Lung (tissue), 12 donors: ENCODE measurements around the gene MBNL3. TPM values are rescaled to one million over a fixed set of nuclear protein-coding genes. Genes with fewer than 3 reads are reported as not detected.

Source experiments
- ATAC-seq: fragments of 200-7000 bp; cut with Tn5 transposase; one replicate; pipeline ENCODE4 v1.9.1; 2020; ENCODE audit warnings: moderate number of reproducible peaks; ENCODE audit not compliant: insufficient read depth, low FRiP score
- DNase-seq, 3 donors: peaks; one replicate each; pipeline ENCODE4 v3.0.0-alpha.2; 2013 to 2017
- H3K27ac ChIP-seq, 2 donors: one replicate each; pipeline ENCODE4 v1.5.1; 2013; ENCODE audit warnings: mild to moderate bottlenecking in 2 of 2, moderate library complexity in 2 of 2, control low read depth in 1 of 2, inconsistent platforms in 1 of 2, low read depth in 1 of 2, low read length in 1 of 2
- H3K27me3 ChIP-seq, 3 donors: one replicate each; pipeline ENCODE4 v1.5.1; 2013; ENCODE audit warnings: low read length in 2 of 3; ENCODE audit not compliant: control insufficient read depth in 3 of 3, insufficient read depth in 3 of 3
- H3K36me3 ChIP-seq, 4 donors: one replicate each; pipeline ENCODE4 v1.5.1; 2013; ENCODE audit warnings: low read length in 4 of 4, mild to moderate bottlenecking in 1 of 4, moderate library complexity in 1 of 4; ENCODE audit not compliant: control insufficient read depth in 4 of 4, insufficient read depth in 4 of 4
- H3K4me1 ChIP-seq, 5 donors: one replicate each; pipeline ENCODE4 v1.5.1; 2013; ENCODE audit warnings: low read length in 5 of 5, mild to moderate bottlenecking in 2 of 5, moderate library complexity in 1 of 5; ENCODE audit not compliant: control insufficient read depth in 5 of 5, insufficient read depth in 5 of 5
- H3K4me3 ChIP-seq: one replicate; pipeline ENCODE4 v1.5.1; 2013; ENCODE audit warnings: mild to moderate bottlenecking, control low read depth, moderate library complexity
- H3K9ac ChIP-seq, 2 donors: one replicate each; pipeline ENCODE4 v1.5.1; 2013; ENCODE audit warnings: low read length in 2 of 2, control low read depth in 1 of 2; ENCODE audit not compliant: insufficient read depth in 1 of 2
- H3K9me3 ChIP-seq, 4 donors: one replicate each; pipeline ENCODE4 v1.5.1; 2013; ENCODE audit warnings: low read length in 3 of 4, mild to moderate bottlenecking in 1 of 4, moderate library complexity in 1 of 4; ENCODE audit not compliant: control insufficient read depth in 4 of 4, insufficient read depth in 3 of 4
- WGBS, 2 donors: extraction: QIAGEN DNeasy Blood & Tissue Kit; methylation state at CpG; one replicate each; pipeline ENCODE4 v1.1.7; 2013; 5-methylcytosine and 5-hydroxymethylcytosine counted together
- polyA plus RNA-seq, 2 donors: library from polyadenylated mRNA; stranded (reverse); fragments of 200-250 nt; gene quantifications; one replicate each; pipeline ENCODE4 v1.2.1, GENCODE V29; 2013
- total RNA-seq, 2 donors: library from RNA; depleted of rRNA in 1 of 2; stranded (reverse); fragments of >200 nt in 1 of 2; gene quantifications; one replicate each; pipeline ENCODE4 v1.2.1, GENCODE V29; 2014 to 2021
- TF ChIP-seq, protein P1 (sequence below): IDR thresholded peaks from 2 replicates; pipeline ENCODE4 v1.5.1; 2012; ENCODE audit warnings: mild to moderate bottlenecking; ENCODE audit errors: control extremely low read depth, extremely low read depth
- donor health status: control.
- donor health status: control.
- donor health status: Bipolar disorder and iron deficiency.
- donor health status: healthy.
- donor health status: DM: yes; HTN: yes; CAD: no.

MBNL3 gene
- total and polyA plus RNA-seq, 4 donors, result 2.1 to 27.2 (median 11.1) TPM

GRCh38 chrX:132489578-132490419 is 961 bp upstream of the MBNL3 start:
- ATAC-seq (peak; percentile 58), DNase-seq (peak; percentile 58 to 71 (median 67))
- peak overlapping the region; percentile 30 for H3K4me3 ChIP-seq
- WGBS, 2 donors, result 1 to 38% methylated on average over 32 to 86 of the region's 86 CpGs
- TF ChIP-seq, protein P1, sequence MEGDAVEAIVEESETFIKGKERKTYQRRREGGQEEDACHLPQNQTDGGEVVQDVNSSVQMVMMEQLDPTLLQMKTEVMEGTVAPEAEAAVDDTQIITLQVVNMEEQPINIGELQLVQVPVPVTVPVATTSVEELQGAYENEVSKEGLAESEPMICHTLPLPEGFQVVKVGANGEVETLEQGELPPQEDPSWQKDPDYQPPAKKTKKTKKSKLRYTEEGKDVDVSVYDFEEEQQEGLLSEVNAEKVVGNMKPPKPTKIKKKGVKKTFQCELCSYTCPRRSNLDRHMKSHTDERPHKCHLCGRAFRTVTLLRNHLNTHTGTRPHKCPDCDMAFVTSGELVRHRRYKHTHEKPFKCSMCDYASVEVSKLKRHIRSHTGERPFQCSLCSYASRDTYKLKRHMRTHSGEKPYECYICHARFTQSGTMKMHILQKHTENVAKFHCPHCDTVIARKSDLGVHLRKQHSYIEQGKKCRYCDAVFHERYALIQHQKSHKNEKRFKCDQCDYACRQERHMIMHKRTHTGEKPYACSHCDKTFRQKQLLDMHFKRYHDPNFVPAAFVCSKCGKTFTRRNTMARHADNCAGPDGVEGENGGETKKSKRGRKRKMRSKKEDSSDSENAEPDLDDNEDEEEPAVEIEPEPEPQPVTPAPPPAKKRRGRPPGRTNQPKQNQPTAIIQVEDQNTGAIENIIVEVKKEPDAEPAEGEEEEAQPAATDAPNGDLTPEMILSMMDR, result no peak
- H3K27ac ChIP-seq, result peak overlapping the region; percentile 76 to 84
- no peaks in the 10 kb centered on the region for H3K9me3 ChIP-seq
- H3K9ac ChIP-seq, result peak overlapping the region; percentile 55 to 59
- H3K27me3 ChIP-seq, result peaks cover 0 to 29% (median 19%) of the 10 kb centered on the region in 3 donors
- H3K4me1 ChIP-seq, result peaks cover 0 to 16% (median 0%) of the 10 kb centered on the region in 5 donors
- no peaks in the 10 kb centered on the region for H3K36me3 ChIP-seq

GRCh38 chrX:132488180-132488705 is 595 bp downstream of the MBNL3 start:
- Histone ChIP-seq H3K27me3 (peaks cover 0 to 35% (median 19%) of the 10 kb centered on the region in 3 donors), H3K9ac (peak overlapping the region in 1 of 2 donors; percentile 66), H3K4me3 (no peak overlapping the region), H3K36me3 (no peaks in the 10 kb centered on the region), H3K4me1 (peaks cover 0 to 16% (median 0%) of the 10 kb centered on the region in 5 donors), H3K27ac (peak overlapping the region in 1 of 2 donors; percentile 14), H3K9me3 (no peaks in the 10 kb centered on the region)
- WGBS, 2 donors, result 1 to 27% methylated on average over 8 of the region's 8 CpGs
- ATAC-seq (no peak), DNase-seq (peak in 2 of 3 donors; percentile 42 to 47)
- TF ChIP-seq, protein P1, result no peak

- WGBS, 2 donors, result 45 to 46% methylated on average over 2 of the region's 2 CpGs
- H3K36me3 ChIP-seq, result no peaks in the 10 kb centered on the region
Measured at GRCh38 chrX:132486599-132487178, 2.1 kb downstream of the MBNL3 start.

More at GRCh38 chrX:132486599-132487178, 2.1 kb downstream of the MBNL3 start:
- Histone ChIP-seq H3K27me3 (peaks cover 0 to 29% (median 18%) of the 10 kb centered on the region in 3 donors), H3K4me3 (no peak overlapping the region), H3K27ac (no peak overlapping the region), H3K9ac (no peak overlapping the region), H3K9me3 (no peaks in the 10 kb centered on the region), H3K4me1 (peaks cover 0 to 20% (median 0%) of the 10 kb centered on the region in 5 donors)
- ATAC-seq (no peak), DNase-seq (no peak)
- TF ChIP-seq, protein P1, result no peak
